ENCODE measurements around the gene PZP.

DNA sequence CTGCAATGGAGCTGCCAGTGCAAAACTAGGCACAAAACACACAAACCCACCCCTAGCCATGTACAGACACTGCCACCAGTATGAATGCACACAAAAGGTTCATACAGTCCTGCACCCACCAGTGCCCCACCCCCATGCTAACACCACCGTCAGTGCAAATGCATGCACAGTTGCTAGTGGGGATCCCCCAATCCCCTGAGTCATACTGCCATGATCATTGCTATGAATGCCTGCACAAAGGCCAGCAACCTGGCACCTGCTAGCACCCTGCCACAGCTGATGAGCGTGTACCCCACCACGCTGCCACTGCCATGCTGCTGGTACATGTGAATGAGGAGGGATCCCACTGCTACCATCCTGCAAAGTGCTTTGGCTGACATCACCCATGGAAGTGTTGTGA lies 23.9 kb downstream of the PZP start:
- TF ChIP-seq CTCF (IDR thresholded peaks at IDR 0.05; ENCODE audit: insufficient read depth, low read depth, low read length) (no peak), EZH2 (IDR thresholded peaks at IDR 0.05; ENCODE audit: insufficient read depth, low read length) (no peak)

All from astrocyte (in vitro differentiated cells and primary cell).